Measurements from ENCODE around the gene EFNA5.

Gene EFNA5

DNA sequence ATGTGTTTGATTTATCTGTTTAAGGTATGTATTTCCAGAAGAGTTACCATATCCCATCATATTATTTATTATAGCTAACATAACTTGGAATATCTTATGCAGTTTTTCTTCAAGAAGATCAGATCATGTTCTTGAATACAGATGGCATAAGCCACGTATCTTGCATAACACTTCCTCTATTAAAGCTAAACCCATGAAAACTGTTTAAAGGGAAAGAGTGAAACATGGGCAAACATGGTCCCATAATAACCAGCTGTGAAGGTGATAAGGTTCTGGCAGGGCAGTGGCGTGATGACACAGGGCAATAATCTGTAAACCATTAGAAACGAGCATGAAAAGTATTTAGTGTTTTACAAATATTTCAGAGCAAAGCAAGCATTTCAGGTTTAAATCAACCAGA is 34.2 kb downstream of the EFNA5 start:
- no peak for DNase-seq

DNA sequence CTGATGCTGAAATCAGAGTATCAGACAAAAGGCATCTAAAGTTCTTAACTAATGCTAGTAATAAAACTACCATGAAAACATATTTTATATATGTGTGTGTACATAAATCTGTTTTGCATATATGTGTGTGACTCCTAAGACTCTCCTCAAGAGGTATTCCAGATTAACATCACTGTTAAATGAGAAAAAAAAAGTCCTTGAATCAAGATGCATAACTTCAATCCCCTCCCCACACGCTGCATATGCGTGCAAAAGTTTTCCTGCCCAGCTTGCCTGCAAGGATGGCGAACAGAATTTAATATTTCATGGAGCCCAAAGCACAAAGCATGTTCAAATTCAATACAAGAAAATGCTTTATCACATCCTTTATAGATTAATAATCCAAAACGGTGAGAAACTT is 34.7 kb downstream of the EFNA5 start:
- no peak for DNase-seq

DNA sequence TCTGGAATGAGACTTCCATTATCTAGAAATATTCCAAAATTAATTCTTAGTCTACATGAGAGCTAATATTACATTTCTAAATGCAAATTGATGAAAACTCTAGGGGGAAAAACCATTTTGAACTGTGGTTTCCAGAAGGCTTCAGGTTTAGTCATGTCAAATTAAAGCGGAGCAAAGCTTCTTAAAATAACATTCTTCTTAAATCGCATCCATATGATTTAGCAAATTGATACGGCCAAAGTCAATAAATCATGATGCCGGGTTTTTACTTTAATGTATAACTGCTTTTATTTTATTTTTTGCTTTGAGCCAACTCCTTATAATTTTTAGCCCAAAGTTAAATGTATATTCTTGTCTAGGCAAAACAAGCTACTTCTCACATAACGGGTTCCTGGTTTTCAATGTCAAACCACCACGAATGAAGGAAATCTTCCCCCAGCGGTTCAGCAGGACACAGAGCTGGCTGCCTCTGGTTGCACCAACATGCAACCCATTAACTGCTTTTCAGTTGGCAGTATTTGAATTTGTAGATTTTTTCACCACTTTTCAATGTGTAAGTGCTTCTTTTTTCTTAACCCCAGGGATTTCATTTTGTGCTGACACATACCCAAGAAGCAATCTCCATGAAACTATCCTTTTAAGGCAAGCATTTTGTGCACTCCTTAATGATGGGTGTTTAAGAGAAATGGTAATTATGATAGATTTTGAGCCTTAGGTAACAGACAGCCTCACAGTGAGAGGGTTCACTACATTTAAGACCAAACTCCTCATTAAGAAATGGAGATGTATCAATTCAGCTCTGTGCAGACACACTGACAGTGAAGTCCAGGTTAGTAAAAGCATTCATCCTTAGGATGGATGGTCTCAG is 35.5 kb downstream of the EFNA5 start:
- DNase-seq: no peak

DNA sequence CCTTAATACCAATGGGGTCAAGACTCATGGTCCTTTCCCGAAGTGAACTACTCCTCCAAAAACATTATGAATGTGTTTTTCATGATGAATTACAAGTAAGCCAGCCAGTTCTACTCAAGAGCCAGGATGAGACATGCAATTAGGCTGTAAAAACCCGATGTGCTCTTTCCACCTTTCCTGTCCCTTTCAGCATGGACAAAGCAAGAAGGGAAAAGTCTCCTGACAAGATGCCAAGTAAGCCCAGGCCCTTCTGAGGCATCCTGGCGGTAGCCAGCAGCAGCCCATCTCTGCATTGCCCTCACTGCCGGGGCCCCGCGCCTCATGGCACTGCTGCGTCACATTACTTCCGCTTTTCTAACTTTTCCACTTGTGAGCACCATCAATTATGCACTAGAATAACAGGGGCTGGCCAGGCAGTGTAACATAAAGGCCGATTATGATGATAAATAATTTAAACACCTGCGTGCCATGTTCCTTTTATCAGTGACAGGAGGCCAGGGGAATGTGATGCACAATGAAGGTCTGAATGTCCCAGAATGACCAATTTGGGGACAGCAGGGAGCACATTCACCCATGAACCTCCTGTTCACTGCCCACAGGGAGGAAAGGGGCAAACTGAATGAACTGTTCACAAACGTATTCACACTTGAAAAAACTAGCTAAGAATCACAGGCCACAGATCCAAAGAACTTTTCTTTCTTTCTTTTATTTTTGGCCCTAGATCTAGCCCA is 37.4 kb downstream of the EFNA5 start:
- no peak for DNase-seq

DNA sequence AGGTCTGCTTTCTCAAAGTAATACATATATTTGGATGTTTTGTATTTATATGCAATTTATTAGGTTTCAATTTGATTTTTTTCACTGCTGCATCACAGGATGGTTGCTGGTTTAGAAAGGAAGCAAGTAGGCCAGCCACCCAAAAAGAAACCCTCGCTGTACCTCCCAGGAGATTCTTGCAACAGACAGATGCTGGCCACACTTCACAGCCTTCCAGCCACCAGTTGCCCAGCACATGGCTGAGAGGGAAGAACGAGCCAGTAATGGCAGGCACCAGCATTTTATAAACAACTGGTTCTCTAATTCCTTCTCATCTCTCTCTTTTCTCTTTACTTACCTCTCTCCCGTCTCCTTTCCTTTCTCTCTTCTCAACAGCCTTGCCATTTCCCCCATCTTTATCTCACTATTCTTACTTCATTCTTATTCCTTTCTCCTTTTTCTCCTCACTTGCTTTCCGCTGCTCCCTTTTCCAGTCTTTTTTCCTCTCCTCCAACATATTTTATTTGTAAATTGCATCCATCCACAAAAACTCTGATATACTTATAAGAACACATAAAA is 38.9 kb downstream of the EFNA5 start:
- DNase-seq: no peak

DNA sequence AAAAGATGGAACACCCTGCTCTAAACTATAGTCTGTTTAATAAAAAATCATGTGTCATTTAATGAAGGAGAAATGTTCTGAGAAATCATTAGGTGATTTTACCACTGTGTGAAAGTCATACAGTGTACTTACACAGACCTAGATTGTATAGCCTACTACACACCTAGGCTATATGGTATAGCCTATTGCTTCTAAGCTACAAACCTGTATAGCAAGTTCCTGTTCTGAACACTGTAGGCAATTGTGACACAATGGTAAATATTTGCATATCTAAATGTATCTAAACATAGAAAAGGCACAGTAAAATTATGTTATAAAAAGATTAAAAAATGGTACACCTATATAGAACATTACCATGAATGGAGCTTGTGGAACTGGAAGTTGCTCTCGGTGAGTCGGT is 40.6 kb downstream of the EFNA5 start:
- DNase-seq: no peak

DNA sequence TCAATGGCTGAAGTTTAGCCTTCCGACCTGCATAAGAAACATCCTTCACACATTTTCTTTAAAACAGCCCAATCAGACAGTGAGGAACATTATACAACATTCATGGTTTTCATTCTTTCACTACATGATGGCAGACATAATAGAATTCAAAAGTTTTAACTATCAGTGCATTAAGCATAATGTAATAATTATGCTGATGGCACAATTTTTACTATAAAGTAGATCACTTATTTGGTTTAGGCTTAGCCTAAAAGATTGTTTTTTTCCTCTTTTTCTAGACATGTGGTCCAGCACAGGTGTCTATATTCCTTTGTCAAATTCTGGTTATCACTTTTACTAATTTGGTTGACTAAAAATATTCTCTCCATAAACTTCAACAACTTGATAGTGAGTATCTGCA is 46.5 kb downstream of the EFNA5 start:
- no peak for DNase-seq

DNA sequence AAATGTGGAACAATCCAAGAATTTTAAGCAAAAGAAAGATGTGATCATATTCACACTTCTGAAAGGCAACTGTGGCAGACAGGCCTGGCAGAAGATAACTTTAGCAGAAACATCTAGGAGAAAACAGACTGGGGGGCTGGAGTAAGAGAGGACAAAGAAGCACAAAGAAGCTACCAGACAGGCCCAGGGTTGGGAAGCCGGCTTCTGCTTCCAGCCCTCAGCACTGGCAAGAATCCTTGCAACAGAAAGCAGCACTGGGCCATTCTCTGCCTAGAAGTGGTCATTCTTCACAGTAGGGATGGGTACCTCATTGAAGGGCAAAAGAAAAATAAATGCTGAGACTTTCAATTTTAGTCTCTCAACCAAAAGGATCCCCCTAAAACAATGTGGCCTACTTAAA is 49.6 kb downstream of the EFNA5 start:
- DNase-seq: no peak

DNA sequence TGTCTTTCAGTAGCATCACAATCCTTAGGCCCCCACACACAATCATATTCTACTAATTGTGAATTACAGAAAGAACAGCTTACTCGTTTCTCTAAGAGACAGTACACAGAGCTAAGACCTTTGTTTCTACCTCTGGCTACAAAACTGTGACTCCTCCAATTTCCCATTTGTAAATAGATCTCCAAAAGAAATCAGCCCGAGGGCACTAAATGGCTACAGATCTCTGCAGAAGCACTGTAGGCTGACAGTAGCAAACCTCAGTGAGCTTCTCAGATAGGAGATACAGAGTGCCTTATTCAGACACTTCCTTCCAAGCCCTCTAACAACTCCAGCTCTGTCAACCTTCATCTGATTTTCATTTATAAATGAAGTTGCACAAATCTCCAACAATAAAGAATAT is 51.0 kb downstream of the EFNA5 start:
- DNase-seq: no peak

DNA sequence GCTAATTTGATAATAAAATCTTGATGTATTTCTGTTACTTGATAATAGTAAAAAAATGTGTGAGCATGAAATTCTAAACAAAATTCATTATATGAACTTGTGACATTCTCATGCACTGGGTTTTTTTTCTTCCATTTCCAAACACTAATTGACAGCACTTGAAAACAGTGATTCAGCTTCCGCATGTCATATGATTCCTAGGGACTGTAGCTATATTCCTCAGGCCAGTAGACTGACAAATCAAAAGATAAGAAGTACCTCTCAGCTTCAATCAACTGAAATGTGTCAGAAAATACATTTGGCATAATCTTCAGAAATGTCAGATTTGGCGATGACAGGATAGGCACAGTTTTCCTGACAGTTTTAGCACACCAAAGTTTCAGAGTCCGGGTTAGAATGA is 52.5 kb downstream of the EFNA5 start:
- no peak for DNase-seq

DNA sequence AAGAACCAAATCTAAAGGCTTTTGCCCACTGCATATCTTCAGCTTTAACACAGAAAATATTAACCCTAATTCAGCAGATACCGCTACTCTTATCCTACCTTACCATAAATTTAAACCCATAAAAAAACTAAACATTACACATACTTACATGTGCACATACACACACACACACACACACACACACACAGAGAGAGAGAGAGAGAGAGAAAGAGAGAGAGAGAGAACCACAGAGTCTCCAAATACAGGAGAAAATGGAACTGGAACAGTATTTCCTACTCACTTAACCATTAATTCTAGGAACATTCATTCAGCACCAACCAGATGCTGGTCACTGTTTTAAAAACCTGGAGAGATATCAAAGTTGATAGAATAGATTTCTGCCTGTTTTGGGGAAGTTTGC is 53.7 kb downstream of the EFNA5 start:
- no peak for DNase-seq

DNA sequence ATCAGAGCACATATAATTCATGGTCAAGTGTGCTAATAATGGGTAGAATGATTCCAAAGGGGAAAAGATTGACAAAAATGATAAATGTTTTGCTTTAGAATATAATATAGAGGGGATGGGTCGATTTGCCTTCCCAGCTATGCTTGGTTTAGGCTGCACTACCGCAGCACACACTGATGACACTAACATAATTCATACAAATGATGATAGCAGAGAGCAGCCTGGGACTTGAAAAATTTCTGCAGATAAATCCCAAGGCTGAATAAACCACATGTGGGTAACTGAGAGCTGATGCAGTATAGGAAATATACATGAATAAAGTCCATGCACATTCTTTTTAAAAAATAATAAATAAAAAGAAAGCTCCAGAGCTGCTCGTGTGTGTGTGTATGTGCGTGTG is 54.5 kb downstream of the EFNA5 start:
- no peak for DNase-seq

DNA sequence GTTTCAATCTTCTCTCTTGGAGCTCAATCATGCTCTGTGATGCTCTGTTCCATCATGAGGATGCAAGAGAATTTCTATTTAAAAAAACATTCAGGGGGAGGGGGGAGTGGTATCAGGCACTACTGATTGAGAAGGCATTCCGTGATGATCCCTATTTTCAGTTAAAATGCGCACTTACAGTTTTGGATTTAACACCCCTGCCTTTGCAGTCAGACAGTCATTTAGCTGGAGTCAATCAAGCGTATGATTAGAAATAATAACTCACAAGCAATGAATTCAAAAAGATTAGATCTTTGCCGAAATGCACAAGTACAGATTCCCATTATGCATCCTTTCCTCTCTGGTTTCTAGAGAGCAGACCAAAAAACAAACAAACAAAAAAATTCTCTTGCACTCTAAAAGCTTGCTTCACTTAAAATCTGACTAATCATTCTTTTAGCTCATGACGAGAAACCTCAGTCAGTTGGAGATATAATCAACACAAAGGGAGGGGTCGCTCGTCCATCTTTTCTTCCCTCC is 55.4 kb downstream of the EFNA5 start:
- no peak for DNase-seq

DNA sequence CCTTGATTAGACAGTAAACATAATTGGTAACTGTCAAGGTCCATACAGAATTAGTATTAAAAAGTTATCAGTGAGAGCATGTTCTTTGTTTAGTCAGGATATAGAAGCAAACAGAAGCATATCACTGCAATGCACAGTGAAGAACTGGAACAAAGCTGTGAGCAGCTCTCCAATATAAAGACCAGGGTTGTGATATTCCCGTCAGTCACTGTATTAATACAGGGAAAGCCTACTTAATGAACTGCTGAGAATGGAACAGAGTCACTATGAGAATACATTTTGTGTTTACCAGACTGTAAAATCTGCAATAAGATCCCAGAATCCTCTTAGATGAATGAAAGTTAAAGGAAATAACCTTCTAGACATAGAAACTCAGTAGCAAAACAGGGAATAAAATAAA is 58.2 kb downstream of the EFNA5 start:
- no peak for DNase-seq

DNA sequence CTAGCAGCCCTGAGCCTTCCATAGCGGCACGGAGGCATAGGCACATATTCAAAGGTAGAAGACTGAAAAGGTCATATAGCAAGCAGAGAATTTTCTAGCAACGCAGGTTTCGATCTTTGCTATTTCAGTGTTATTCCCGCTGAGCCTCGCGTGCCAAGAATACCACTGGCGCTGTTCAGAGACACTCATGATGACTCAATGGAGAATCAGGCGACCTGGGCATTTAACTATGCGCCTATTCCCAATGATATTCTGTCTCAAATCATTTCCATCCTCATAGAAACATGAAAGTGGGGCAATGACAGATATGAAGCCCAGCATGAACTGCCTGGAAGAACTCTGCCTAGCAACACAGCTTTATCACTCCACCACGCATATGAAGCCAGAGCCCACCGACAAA is 59.9 kb downstream of the EFNA5 start:
- no peak for DNase-seq

DNA sequence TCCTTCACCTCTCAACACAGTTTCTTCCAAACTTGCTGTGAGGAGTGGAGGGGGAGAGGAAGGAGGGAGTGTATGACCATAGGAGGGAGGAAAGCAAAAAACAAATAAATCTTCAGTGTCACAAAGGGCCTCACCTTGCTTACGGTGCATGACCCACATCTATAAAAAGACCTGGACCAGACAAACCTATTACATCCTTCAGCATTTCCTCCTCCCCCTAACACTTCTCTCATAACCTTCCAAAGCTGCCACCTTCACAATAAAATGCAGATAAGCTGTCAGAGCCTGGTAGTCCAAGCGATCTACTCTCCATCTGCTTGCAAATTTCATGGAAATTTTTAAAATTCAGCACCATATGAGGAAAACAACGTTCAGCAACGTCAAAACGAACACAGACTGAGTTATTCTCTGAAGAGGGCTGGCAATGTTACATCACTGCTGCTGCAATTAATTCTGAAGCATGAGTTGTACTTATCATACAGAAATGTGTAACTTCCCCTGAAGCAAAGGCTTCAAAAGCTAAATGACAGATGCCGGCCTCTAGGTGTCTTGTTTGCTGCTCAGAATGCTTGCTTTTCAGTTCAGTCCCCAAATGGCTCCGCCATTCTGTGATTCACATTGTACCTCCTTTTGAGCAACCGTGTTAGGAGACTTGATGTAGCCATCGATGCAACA is 62.9 kb downstream of the EFNA5 start:
- no peak for DNase-seq

DNA sequence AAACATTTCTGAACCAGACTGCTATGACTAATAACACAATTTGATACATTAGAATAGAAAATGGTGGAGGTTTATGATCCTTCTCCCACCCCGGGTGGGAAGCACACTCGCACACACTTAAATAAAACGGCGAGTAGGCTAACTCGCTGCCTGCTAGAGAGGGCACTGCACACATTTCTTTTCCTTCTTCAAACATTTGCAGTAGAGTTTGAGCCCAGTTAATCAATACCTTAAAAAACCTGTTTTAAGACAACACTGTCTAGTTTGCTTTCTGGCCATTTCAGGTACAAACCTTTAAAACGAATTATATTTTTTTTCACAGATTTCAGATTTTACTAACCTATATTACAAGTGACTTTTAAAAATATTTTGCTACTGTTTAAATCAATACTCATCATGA is 63.5 kb downstream of the EFNA5 start:
- DNase-seq: no peak

DNA sequence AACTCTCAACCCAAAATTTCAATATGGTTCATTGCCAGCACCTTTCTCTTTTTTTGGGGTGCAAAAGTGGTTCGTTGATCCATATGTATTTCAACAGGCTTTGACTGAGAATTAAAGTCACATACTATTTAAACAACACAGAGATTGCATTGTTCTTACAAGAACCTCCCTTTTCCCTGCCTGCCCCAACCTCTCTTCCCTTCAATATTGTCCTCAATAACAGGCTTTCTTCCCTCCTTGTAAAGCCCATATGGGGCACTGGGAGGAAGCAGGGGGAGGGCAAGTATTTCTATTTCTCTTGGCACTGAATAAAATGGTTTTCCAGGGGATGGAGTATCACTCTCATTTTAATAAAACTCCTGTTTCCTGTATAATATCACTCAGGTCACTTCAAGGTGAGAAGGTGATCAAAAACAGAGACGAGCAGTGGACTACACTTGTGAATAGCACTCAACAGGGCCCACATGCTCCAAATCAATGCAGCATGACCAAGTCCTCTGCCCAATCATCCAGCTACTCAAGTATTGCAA is 65.1 kb downstream of the EFNA5 start:
- DNase-seq: no peak

DNA sequence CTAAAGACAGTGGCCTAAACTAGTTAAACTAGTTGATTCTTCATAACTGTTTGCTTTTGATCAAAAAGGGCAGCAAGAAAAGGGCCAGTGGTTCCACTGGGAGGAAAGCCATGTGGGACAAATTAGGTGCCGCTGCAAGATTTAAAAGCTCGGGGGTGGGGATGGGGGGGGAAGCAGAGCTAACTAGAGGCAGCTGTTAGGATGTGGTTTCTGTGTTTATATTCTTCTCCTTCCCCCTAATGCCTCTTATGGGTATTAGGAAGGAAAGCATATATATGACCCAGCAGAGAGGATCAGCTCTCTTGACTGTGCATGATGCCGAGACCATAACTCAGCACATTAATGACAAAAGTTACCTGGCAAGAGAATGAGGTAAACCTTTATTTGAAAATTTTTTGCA is 65.7 kb downstream of the EFNA5 start:
- no peak for DNase-seq

DNA sequence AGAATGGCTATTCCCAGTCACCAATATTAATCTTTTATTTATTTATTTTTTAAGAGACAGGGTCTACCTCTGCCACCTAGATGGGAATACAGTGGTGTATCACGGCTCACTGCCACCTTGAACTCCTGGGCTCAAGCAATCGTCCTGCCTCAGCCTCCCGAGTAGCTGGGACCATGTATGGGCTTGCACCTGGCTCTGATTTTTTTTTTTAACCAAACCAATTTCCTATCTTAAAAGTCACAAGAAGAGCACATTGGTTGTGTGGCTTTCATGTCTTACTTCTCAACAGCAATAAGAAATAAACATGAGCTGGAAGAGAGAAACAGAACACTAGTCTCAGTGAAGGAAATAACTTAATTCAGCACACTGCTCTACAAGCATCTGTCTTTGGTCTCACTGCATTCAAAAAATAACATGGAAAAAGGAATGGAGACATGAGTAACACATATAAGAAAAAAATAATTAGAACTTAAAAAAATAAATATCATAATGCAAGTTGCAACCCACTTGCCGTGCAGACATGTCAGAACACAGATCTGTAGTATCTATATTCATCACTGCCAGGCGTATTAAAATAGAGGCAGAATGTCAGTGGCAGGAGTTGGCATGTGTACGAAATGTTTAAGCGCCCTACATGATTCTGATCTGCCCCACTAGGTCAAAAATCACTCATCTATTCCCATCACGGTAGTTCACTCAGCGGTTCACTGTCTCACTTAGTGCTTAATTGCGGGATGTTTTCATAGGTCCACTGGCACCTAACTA is 66.4 kb downstream of the EFNA5 start:
- no peak for DNase-seq

DNA sequence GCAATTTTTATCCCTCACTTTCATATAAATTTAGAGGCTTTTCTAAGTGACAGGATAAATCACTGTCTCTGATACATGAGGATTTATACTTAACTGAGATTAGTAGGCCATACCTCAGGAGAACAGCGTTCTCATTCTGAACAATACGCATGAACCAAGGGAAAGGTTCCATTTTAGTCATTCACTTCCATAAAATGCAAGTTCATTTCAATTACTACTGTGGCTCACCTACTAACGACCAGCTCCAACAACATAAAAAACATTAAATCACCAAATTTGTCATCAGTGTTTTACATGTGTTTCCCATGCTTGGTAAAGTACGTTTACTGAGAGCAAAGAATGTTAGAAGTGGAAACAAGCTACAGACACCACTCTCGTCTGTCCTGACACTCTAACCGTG is 67.4 kb downstream of the EFNA5 start:
- DNase-seq: no peak

DNA sequence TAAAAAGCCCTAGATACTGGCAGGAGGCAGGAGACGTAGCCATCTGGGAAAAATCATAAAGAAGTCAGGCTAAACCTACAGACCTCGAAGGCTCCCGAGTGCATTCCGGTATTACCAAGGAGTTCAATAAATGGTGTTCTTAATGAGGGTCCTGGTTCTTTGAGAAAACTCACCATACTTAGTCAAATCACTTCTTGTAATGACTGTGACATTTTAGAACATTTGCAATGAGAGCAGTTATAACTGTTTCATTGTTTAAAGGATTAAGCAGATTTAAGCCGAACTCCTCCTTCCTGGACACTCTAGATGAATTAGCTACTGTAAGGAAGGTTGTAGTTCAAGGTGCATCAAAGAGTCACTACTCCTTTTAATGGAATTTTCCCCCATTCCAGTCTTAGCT is 67.8 kb downstream of the EFNA5 start:
- DNase-seq: no peak
